Fibroblast of lung (primary cell): ENCODE data around the gene RHOT1.
"Not testable (repeated sequence)": the region's sequence is repeated elsewhere in the genome, so short reads cannot be mapped to it uniquely, and the experiment has no call there.

Source experiments
- CTCF ChIP-seq, 2 donors: IDR thresholded peaks in 1 of 2; conservative IDR thresholded peaks in 1 of 2; 1 replicate in 1 of 2; 2 replicates in 1 of 2; pipeline ENCODE4 v1.5.1; 2011 to 2012; ENCODE audit warnings: low read length in 2 of 2, control low read depth in 1 of 2, inconsistent platforms in 1 of 2, low read depth in 1 of 2, mild to moderate bottlenecking in 1 of 2
- EZH2 ChIP-seq: IDR thresholded peaks from 2 replicates; pipeline ENCODE4 v1.5.1; 2012; ENCODE audit warnings: low read length, control low read depth, mild to moderate bottlenecking; ENCODE audit errors: missing control alignments

GRCh38 chr17:32179526-32179925 is 37.2 kb downstream of the RHOT1 start:
- not testable (repeated sequence) for TF ChIP-seq CTCF (conservative IDR thresholded peaks at IDR 0.05 in 1 of 2, IDR thresholded peaks at IDR 0.05 in 1 of 2; ENCODE audit: low read depth in 1 of 2, low read length in 2 of 2); EZH2
